ENCODE data around the gene SBF2.
A peak's percentile ranks its signal among the peaks of the same experiment; 100 is the strongest.
"Not testable (repeated sequence)": the region's sequence is repeated elsewhere in the genome, so short reads cannot be mapped to it uniquely, and the experiment has no call there.

The SBF2 gene

DNA sequence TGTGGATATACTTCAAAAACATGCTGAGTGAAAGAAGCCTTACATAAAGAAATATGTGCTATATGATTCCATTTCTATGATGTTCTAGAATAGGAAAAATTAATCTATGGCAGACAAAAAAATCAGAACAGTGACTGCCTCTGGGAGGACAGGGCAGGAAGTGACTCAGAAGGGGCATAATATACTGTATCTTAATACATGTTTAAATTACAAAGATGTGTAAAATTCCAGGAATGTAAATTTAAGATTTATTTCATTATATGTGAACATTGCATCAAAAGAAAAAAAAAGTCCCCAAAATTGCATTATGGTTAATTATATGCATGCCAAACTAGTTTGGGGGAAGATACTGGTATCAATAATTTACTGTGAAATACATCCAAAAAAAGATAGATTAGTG lies 32.2 kb downstream of the SBF2 start:
- H3K9me3 ChIP-seq (ENCODE audit: severe bottlenecking), result no peaks in the 10 kb centered on the region
- ATAC-seq (ENCODE audit: low read depth) (peak; percentile 71; the same call in 2 of the 3 replicates), DNase-seq (ENCODE audit: low spot score) (no peak)
- H3K36me3 ChIP-seq (ENCODE audit: low read depth), result no peaks in the 10 kb centered on the region
- no peak overlapping the region for H3K4me3 ChIP-seq (ENCODE audit: severe bottlenecking)
- TF ChIP-seq, protein P1, sequence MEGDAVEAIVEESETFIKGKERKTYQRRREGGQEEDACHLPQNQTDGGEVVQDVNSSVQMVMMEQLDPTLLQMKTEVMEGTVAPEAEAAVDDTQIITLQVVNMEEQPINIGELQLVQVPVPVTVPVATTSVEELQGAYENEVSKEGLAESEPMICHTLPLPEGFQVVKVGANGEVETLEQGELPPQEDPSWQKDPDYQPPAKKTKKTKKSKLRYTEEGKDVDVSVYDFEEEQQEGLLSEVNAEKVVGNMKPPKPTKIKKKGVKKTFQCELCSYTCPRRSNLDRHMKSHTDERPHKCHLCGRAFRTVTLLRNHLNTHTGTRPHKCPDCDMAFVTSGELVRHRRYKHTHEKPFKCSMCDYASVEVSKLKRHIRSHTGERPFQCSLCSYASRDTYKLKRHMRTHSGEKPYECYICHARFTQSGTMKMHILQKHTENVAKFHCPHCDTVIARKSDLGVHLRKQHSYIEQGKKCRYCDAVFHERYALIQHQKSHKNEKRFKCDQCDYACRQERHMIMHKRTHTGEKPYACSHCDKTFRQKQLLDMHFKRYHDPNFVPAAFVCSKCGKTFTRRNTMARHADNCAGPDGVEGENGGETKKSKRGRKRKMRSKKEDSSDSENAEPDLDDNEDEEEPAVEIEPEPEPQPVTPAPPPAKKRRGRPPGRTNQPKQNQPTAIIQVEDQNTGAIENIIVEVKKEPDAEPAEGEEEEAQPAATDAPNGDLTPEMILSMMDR (IDR thresholded peaks at IDR 0.05; ENCODE audit: poor library complexity, severe bottlenecking), result no peak
- H3K27ac ChIP-seq (ENCODE audit: poor library complexity, severe bottlenecking), result peak overlapping the region; percentile 60
- H3K4me1 ChIP-seq (ENCODE audit: insufficient read depth, poor library complexity, severe bottlenecking), result peaks cover 39% of the 10 kb centered on the region
- H3K27me3 ChIP-seq (ENCODE audit: insufficient read depth, poor library complexity, severe bottlenecking), result no peaks in the 10 kb centered on the region

DNA sequence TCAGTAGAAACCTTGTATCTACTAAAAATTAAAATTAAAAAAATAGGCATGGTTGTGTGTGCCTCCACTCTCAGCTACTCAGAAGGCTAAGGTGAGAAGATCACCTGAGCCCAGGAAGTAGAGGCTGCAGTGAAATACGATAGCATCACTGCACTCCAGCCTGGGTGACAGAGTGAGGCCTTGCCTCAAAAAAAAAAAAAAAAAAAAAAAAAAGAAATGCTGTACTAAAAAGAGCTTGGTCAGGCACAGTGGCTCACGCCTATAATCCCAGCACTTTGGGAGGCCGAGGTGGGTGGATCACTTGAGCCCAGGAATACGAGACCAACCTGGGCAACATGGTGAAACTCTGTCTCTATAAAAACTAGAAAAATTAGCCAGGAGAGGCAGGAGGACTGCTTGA lies 36.5 kb downstream of the SBF2 start:
- ATAC-seq (ENCODE audit: low read depth) (no peak), DNase-seq (ENCODE audit: low spot score) (no peak)
- H3K27ac ChIP-seq (ENCODE audit: poor library complexity, severe bottlenecking), result no peak overlapping the region
- no peaks in the 10 kb centered on the region for H3K9me3 ChIP-seq (ENCODE audit: severe bottlenecking)
- H3K4me3 ChIP-seq (ENCODE audit: severe bottlenecking), result no peak overlapping the region
- no peaks in the 10 kb centered on the region for H3K36me3 ChIP-seq (ENCODE audit: low read depth)
- peaks cover 24% of the 10 kb centered on the region for H3K4me1 ChIP-seq (ENCODE audit: insufficient read depth, poor library complexity, severe bottlenecking)
- no peaks in the 10 kb centered on the region for H3K27me3 ChIP-seq (ENCODE audit: insufficient read depth, poor library complexity, severe bottlenecking)
- TF ChIP-seq, protein P1 (IDR thresholded peaks at IDR 0.05; ENCODE audit: poor library complexity, severe bottlenecking), result no peak

DNA sequence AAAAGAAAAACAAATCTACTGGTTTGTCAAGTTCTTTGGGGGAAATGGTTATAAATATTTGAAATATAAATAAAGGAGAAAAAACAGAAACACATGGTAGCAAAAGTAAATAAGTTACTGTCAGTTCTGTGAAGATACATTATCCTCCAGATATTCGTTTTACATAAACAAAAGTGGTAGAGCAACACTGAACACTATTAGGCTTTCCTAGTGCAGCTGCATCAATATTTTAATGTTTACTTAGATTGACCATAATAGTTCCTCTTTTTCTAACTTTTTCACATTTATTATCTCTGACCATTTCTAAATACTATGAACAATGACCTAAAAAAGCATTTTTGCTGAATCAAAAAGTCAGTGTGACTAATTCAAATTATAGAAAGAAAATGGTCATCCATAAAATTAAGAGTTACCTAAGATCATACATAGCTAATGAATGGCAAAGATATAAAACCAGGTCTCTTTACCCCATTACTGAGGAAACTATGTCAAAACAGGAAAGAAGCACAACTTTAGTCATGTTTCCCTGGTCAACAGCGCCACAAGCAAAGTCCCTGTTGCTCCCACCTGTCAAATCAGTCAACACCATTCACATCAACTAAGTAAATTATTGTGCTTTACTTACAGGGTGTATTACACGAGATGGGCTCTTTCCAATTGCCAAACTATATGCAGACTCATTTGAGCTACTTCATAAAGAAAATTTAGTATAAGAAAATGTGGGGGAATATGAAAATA lies 38.5 kb downstream of the SBF2 start:
- no peak overlapping the region for H3K27ac ChIP-seq (ENCODE audit: poor library complexity, severe bottlenecking)
- ATAC-seq (ENCODE audit: low read depth), result no peak

DNA sequence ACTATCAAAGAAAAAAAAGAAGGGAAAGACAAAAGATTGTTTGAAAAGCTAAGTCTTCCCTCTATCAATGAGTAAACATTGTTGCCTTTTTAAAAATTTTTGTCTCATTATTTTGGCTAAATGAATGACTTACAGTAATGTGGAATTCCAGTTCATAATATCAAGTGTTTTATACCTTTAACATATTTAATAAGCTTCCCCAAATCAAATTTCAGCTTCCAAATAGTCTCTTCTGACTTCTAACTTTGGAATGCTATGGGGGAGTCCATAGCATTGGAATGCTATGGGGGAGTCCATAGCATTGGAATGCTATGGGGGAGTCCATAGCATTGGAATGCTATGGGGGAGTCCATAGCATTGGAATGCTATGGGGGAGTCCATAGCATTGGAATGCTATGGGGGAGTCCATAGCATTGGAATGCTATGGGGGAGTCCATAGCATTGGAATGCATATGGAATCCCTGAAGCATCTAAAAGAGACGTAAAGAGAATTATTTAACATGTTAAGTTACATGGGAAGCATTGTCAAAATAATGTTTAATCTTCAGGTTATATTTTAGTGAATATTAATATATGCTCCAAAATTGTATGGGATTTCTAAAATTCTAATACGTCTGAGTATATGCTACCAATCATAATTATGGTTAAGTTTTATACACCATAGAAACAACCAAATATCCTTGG lies 44.4 kb downstream of the SBF2 start:
- not testable (repeated sequence) for H3K9me3 ChIP-seq (ENCODE audit: severe bottlenecking); DNase-seq (ENCODE audit: low spot score); H3K4me1 ChIP-seq (ENCODE audit: insufficient read depth, poor library complexity, severe bottlenecking); H3K4me3 ChIP-seq (ENCODE audit: severe bottlenecking); ATAC-seq (ENCODE audit: low read depth); H3K27me3 ChIP-seq (ENCODE audit: insufficient read depth, poor library complexity, severe bottlenecking); H3K36me3 ChIP-seq (ENCODE audit: low read depth)
- peak overlapping the region; percentile 20 for H3K27ac ChIP-seq (ENCODE audit: poor library complexity, severe bottlenecking)

More for the DNA sequence above, 38.5 kb downstream of the SBF2 start:
- no peak for DNase-seq (ENCODE audit: low spot score)
- Histone ChIP-seq H3K36me3 (ENCODE audit: low read depth) (no peaks in the 10 kb centered on the region), H3K4me1 (ENCODE audit: insufficient read depth, poor library complexity, severe bottlenecking) (peaks cover 9% of the 10 kb centered on the region), H3K27me3 (ENCODE audit: insufficient read depth, poor library complexity, severe bottlenecking) (no peaks in the 10 kb centered on the region), H3K4me3 (ENCODE audit: severe bottlenecking) (no peak overlapping the region), H3K9me3 (ENCODE audit: severe bottlenecking) (no peaks in the 10 kb centered on the region)
- TF ChIP-seq, protein P1 (IDR thresholded peaks at IDR 0.05; ENCODE audit: poor library complexity, severe bottlenecking), result no peak

DNA sequence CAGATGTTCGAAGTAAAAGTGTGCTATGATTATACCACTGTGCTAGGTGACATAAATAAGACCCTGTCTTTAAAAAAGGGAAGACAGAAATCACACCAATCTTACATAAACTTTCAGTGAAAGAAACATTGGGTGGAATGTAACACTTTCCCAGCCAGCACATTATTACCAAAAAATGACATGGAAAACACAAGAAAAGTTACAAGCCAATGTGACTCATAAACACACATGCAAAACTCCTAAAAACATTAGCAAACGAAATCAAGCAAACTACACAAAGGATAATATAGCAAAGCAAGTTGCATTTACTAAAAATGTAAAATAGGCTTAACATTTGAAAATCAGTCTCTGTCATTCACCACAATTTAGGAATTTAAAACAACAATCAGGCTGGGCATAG lies 47.0 kb downstream of the SBF2 start:
- H3K27ac ChIP-seq (ENCODE audit: poor library complexity, severe bottlenecking), result no peak overlapping the region
- H3K9me3 ChIP-seq (ENCODE audit: severe bottlenecking), result no peaks in the 10 kb centered on the region
- no peaks in the 10 kb centered on the region for H3K27me3 ChIP-seq (ENCODE audit: insufficient read depth, poor library complexity, severe bottlenecking)
- no peak overlapping the region for H3K4me3 ChIP-seq (ENCODE audit: severe bottlenecking)
- no peaks in the 10 kb centered on the region for H3K36me3 ChIP-seq (ENCODE audit: low read depth)
- peaks cover 12% of the 10 kb centered on the region for H3K4me1 ChIP-seq (ENCODE audit: insufficient read depth, poor library complexity, severe bottlenecking)
- ATAC-seq (ENCODE audit: low read depth) (no peak), DNase-seq (ENCODE audit: low spot score) (no peak)
- TF ChIP-seq, protein P1 (IDR thresholded peaks at IDR 0.05; ENCODE audit: poor library complexity, severe bottlenecking), result no peak
